ENCODE results near the gene FAM228B. TPM values are rescaled to one million over a fixed set of nuclear protein-coding genes. Genes with fewer than 3 reads are reported as not detected.

The FAM228B gene
- total and polyA plus RNA-seq, 2 experiments from 2014 or later = 12.5 to 14.9 TPM

- DNase-seq (ENCODE audit: low spot score) = no peak
- Histone ChIP-seq H3K36me3 (replicated peaks; ENCODE audit: insufficient read depth, low read depth) (no peaks in the 10 kb centered on the region), H3K9me3 (ENCODE audit: low read depth) (no peaks in the 10 kb centered on the region), H3K27me3 (no peaks in the 10 kb centered on the region), H3K4me1 (ENCODE audit: insufficient read depth) (no peaks in the 10 kb centered on the region), H4K20me1 (ENCODE audit: insufficient read depth, poor library complexity, severe bottlenecking) (no peaks in the 10 kb centered on the region), H2AFZ (no peak overlapping the region), H3K9me2 (replicated peaks; ENCODE audit: insufficient read depth) (no peaks in the 10 kb centered on the region), H3K4me3 (no peak overlapping the region), H3K79me2 (no peaks in the 10 kb centered on the region), H3K27ac (no peak overlapping the region), H3K4me2 (no peak overlapping the region)
- no peak for TF ChIP-seq EZH2phosphoT487 (IDR thresholded peaks at IDR 0.05; ENCODE audit: low read depth, severe bottlenecking, unreplicated experiment)
- no peak for TF ChIP-seq CTCF (IDR thresholded peaks at IDR 0.05; ENCODE audit: poor library complexity)
- TF ChIP-seq EZH2 (IDR thresholded peaks at IDR 0.05; ENCODE audit: borderline replicate concordance) = no peak
- 100% methylated on average over 2 of the region's 2 CpGs for WGBS (ENCODE audit: low lambda C conversion rate, missing lambda C conversion rate)
Observed at GRCh38 chr2:24210106-24210455, 86.8 kb downstream of the FAM228B start.

- Histone ChIP-seq H3K79me2 (no peaks in the 10 kb centered on the region), H3K27me3 (no peaks in the 10 kb centered on the region), H3K9me2 (replicated peaks; ENCODE audit: insufficient read depth) (no peaks in the 10 kb centered on the region), H4K20me1 (ENCODE audit: insufficient read depth, poor library complexity, severe bottlenecking) (no peaks in the 10 kb centered on the region), H3K9me3 (ENCODE audit: low read depth) (no peaks in the 10 kb centered on the region), H3K4me2 (no peak overlapping the region), H3K36me3 (replicated peaks; ENCODE audit: insufficient read depth, low read depth) (no peaks in the 10 kb centered on the region), H3K27ac (no peak overlapping the region), H3K4me3 (no peak overlapping the region), H3K4me1 (ENCODE audit: insufficient read depth) (no peaks in the 10 kb centered on the region), H2AFZ (no peak overlapping the region)
- no peak for DNase-seq (ENCODE audit: low spot score)
- WGBS (ENCODE audit: low lambda C conversion rate, missing lambda C conversion rate) = 99% methylated on average over 19 of the region's 21 CpGs
- no peak for TF ChIP-seq EZH2 (IDR thresholded peaks at IDR 0.05; ENCODE audit: borderline replicate concordance)
- TF ChIP-seq EZH2phosphoT487 (IDR thresholded peaks at IDR 0.05; ENCODE audit: low read depth, severe bottlenecking, unreplicated experiment) = no peak
- no peak for TF ChIP-seq CTCF (IDR thresholded peaks at IDR 0.05; ENCODE audit: poor library complexity)
Observed at GRCh38 chr2:24210723-24211122, 87.5 kb downstream of the FAM228B start.

GRCh38 chr2:24211408-24211807 lies 88.1 kb downstream of the FAM228B start:
- H3K36me3 ChIP-seq (replicated peaks; ENCODE audit: insufficient read depth, low read depth) = no peaks in the 10 kb centered on the region
- no peaks in the 10 kb centered on the region for H3K27me3 ChIP-seq
- no peaks in the 10 kb centered on the region for H3K9me2 ChIP-seq (replicated peaks; ENCODE audit: insufficient read depth)
- no peak overlapping the region for H2AFZ ChIP-seq
- 56% methylated on average over 7 of the region's 7 CpGs for WGBS (ENCODE audit: low lambda C conversion rate, missing lambda C conversion rate)
- no peaks in the 10 kb centered on the region for H3K79me2 ChIP-seq
- DNase-seq (ENCODE audit: low spot score) = no peak
- H4K20me1 ChIP-seq (ENCODE audit: insufficient read depth, poor library complexity, severe bottlenecking) = no peaks in the 10 kb centered on the region
- no peak for TF ChIP-seq EZH2phosphoT487 (IDR thresholded peaks at IDR 0.05; ENCODE audit: low read depth, severe bottlenecking, unreplicated experiment)
- TF ChIP-seq CTCF (IDR thresholded peaks at IDR 0.05; ENCODE audit: poor library complexity) = no peak
- TF ChIP-seq EZH2 (IDR thresholded peaks at IDR 0.05; ENCODE audit: borderline replicate concordance) = no peak
- no peak overlapping the region for H3K4me3 ChIP-seq
- H3K4me1 ChIP-seq (ENCODE audit: insufficient read depth) = no peaks in the 10 kb centered on the region
- H3K9me3 ChIP-seq (ENCODE audit: low read depth) = no peaks in the 10 kb centered on the region
- no peak overlapping the region for H3K27ac ChIP-seq
- H3K4me2 ChIP-seq = no peak overlapping the region

GRCh38 chr2:24214880-24215279 lies 91.6 kb downstream of the FAM228B start:
- DNase-seq (ENCODE audit: low spot score) = no peak
- H3K4me1 ChIP-seq (ENCODE audit: insufficient read depth) = no peaks in the 10 kb centered on the region
- no peak overlapping the region for H3K4me3 ChIP-seq
- H3K9me3 ChIP-seq (ENCODE audit: low read depth) = no peaks in the 10 kb centered on the region
- H3K36me3 ChIP-seq (replicated peaks; ENCODE audit: insufficient read depth, low read depth) = no peaks in the 10 kb centered on the region
- TF ChIP-seq CTCF (IDR thresholded peaks at IDR 0.05; ENCODE audit: poor library complexity) (no peak), EZH2 (IDR thresholded peaks at IDR 0.05; ENCODE audit: borderline replicate concordance) (no peak), EZH2phosphoT487 (IDR thresholded peaks at IDR 0.05; ENCODE audit: low read depth, severe bottlenecking, unreplicated experiment) (no peak)
- no peak overlapping the region for H3K4me2 ChIP-seq
- no peak overlapping the region for H2AFZ ChIP-seq
- no peaks in the 10 kb centered on the region for H3K9me2 ChIP-seq (replicated peaks; ENCODE audit: insufficient read depth)
- no peak overlapping the region for H3K27ac ChIP-seq
- WGBS (ENCODE audit: low lambda C conversion rate, missing lambda C conversion rate) = 97% methylated on average over 3 of the region's 3 CpGs
- H3K27me3 ChIP-seq = no peaks in the 10 kb centered on the region
- H4K20me1 ChIP-seq (ENCODE audit: insufficient read depth, poor library complexity, severe bottlenecking) = no peaks in the 10 kb centered on the region
- H3K79me2 ChIP-seq = no peaks in the 10 kb centered on the region
